GM06990 (cell line): Measurements from ENCODE around the gene CASP12.

ENCODE experiments used
- DNase-seq: peaks from one replicate; pipeline ENCODE4 v3.0.0-alpha.2; 2011; ENCODE audit not compliant: insufficient read length; ENCODE audit errors: extremely low read depth
- H3K27me3 ChIP-seq: replicated peaks from 2 replicates; pipeline ENCODE4 v1.6.0; 2011; ENCODE audit warnings: low read length; ENCODE audit not compliant: control insufficient read depth, insufficient read depth
- H3K36me3 ChIP-seq: 2 replicates; pipeline ENCODE4 v1.5.1; 2011; ENCODE audit warnings: low read length; ENCODE audit not compliant: control insufficient read depth, insufficient read depth
- H3K4me3 ChIP-seq: replicated peaks from 2 replicates; pipeline ENCODE4 v1.5.1; 2011; ENCODE audit warnings: low read depth, mild to moderate bottlenecking, control low read depth, low read length
- CTCF ChIP-seq: IDR thresholded peaks from 2 replicates; pipeline ENCODE4 v1.5.1; 2011; ENCODE audit warnings: low read length, control low read depth, mild to moderate bottlenecking, inconsistent platforms; ENCODE audit not compliant: insufficient read depth, poor library complexity, severe bottlenecking

The CASP12 gene

GRCh38 chr11:104916442-104916841, 18.2 kb upstream of the CASP12 start:
- Histone ChIP-seq H3K36me3 (no peaks in the 10 kb centered on the region), H3K27me3 (no peaks in the 10 kb centered on the region), H3K4me3 (no peak overlapping the region)
- DNase-seq = no peak
- TF ChIP-seq CTCF = no peak

GRCh38 chr11:104912102-104912501, 13.8 kb upstream of the CASP12 start:
- Histone ChIP-seq H3K36me3 (no peaks in the 10 kb centered on the region), H3K27me3 (no peaks in the 10 kb centered on the region), H3K4me3 (no peak overlapping the region)
- DNase-seq = no peak
- TF ChIP-seq CTCF = no peak

- H3K36me3 ChIP-seq = no peaks in the 10 kb centered on the region
- DNase-seq = no peak
- TF ChIP-seq CTCF = no peak
- no peaks in the 10 kb centered on the region for H3K27me3 ChIP-seq
- H3K4me3 ChIP-seq = no peak overlapping the region
Observed at GRCh38 chr11:104908186-104908531, 9.9 kb upstream of the CASP12 start.

GRCh38 chr11:104907521-104908185, 9.4 kb upstream of the CASP12 start:
- Histone ChIP-seq H3K27me3 (no peaks in the 10 kb centered on the region), H3K36me3 (no peaks in the 10 kb centered on the region), H3K4me3 (no peak overlapping the region)
- no peak for TF ChIP-seq CTCF
- DNase-seq = no peak

- no peaks in the 10 kb centered on the region for H3K27me3 ChIP-seq
- DNase-seq = no peak
Observed at GRCh38 chr11:104905271-104905670, 7.0 kb upstream of the CASP12 start.

More at GRCh38 chr11:104905271-104905670, 7.0 kb upstream of the CASP12 start:
- no peak for TF ChIP-seq CTCF
- no peak overlapping the region for H3K4me3 ChIP-seq
- H3K36me3 ChIP-seq = no peaks in the 10 kb centered on the region
